22Rv1 (cell line): ENCODE data around the gene GNG4.

Source experiments
- H3K27ac ChIP-seq: fragments of 450-650 bp; 2 replicates; pipeline ENCODE4 v1.5.1; 2017
- CTCF ChIP-seq: fragments of 450-650 bp; IDR thresholded peaks from 2 replicates; pipeline ENCODE4 v1.5.1; 2017; ENCODE audit warnings: mild to moderate bottlenecking
- ZFX ChIP-seq: fragments of 450-650 bp; IDR thresholded peaks from 2 replicates; pipeline ENCODE4 v1.6.1; 2017; ENCODE audit warnings: antibody characterized with exemption, borderline replicate concordance

Gene GNG4

GRCh38 chr1:235679005-235679404, 29.4 kb upstream of the GNG4 start:
- H3K27ac ChIP-seq: no peak overlapping the region
- TF ChIP-seq CTCF (no peak), ZFX (no peak)

GRCh38 chr1:235675152-235675890, 25.7 kb upstream of the GNG4 start:
- TF ChIP-seq CTCF: no peak
- no peak overlapping the region for H3K27ac ChIP-seq

GRCh38 chr1:235673981-235674380, 24.4 kb upstream of the GNG4 start:
- H3K27ac ChIP-seq: no peak overlapping the region
- TF ChIP-seq ZFX (no peak), CTCF (no peak)

- no peak overlapping the region for H3K27ac ChIP-seq
- TF ChIP-seq ZFX: no peak
- no peak for TF ChIP-seq CTCF
These were observed 22.4 kb upstream of the GNG4 start for GRCh38 chr1:235671992-235672391.

- TF ChIP-seq ZFX (no peak), CTCF (no peak)
- no peak overlapping the region for H3K27ac ChIP-seq
These were observed 20.7 kb upstream of the GNG4 start for GRCh38 chr1:235670157-235670776.

GRCh38 chr1:235669277-235669676, 19.7 kb upstream of the GNG4 start:
- TF ChIP-seq ZFX: no peak
- no peak for TF ChIP-seq CTCF
- H3K27ac ChIP-seq: no peak overlapping the region

- H3K27ac ChIP-seq: no peak overlapping the region
- TF ChIP-seq ZFX: no peak
- TF ChIP-seq CTCF: no peak
These were observed 14.0 kb upstream of the GNG4 start for GRCh38 chr1:235663628-235664027.
